BJ (cell line): ENCODE results near the gene AKT2. TPM values are rescaled to one million over a fixed set of nuclear protein-coding genes. Genes with fewer than 3 reads are reported as not detected.

Source experiments
- CTCF ChIA-PET: fragments of 350-600 bp; formaldehyde crosslinking; extraction: SDS; loops from one replicate; lab custom pipeline; 2021; ENCODE audit warnings: antibody characterized with exemption, inconsistent platforms; lab: Yijun Ruan, JAX
- POLR2A ChIA-PET: fragments of 300-600 bp; sonication (Branson Sonifier 250); formaldehyde crosslinking; extraction: SDS; loops from one replicate; lab custom pipeline; 2021; ENCODE audit warnings: antibody characterized with exemption; lab: Charles Lee
- DNase-seq: peaks from one replicate; pipeline ENCODE4 v3.0.0-alpha.2; 2011; ENCODE audit warnings: low read depth
- H3K27me3 ChIP-seq: 2 replicates; pipeline ENCODE4 v1.6.0; 2011; ENCODE audit warnings: low read length; ENCODE audit not compliant: control insufficient read depth, insufficient read depth
- H3K36me3 ChIP-seq: 2 replicates; pipeline ENCODE4 v1.5.1; 2011; ENCODE audit warnings: low read length; ENCODE audit not compliant: control insufficient read depth, insufficient read depth
- H3K4me3 ChIP-seq: 2 replicates; pipeline ENCODE4 v1.5.1; 2011; ENCODE audit warnings: low read depth, mild to moderate bottlenecking, control low read depth, low read length
- polyA plus RNA-seq: library from polyadenylated mRNA; depleted of rRNA; stranded (reverse); fragments of >200 nt; gene quantifications from 2 replicates; pipeline ENCODE4 v1.2.3, GENCODE V29; 2011
- TF ChIP-seq, protein P1 (sequence below): IDR thresholded peaks from 2 replicates; pipeline ENCODE4 v1.5.1; 2011; ENCODE audit warnings: low read depth, mild to moderate bottlenecking, control low read depth, inconsistent platforms, low read length, moderate library complexity; ENCODE audit not compliant: insufficient read depth

Gene AKT2
- polyA plus RNA-seq, 1 experiment, result 162 TPM

DNA sequence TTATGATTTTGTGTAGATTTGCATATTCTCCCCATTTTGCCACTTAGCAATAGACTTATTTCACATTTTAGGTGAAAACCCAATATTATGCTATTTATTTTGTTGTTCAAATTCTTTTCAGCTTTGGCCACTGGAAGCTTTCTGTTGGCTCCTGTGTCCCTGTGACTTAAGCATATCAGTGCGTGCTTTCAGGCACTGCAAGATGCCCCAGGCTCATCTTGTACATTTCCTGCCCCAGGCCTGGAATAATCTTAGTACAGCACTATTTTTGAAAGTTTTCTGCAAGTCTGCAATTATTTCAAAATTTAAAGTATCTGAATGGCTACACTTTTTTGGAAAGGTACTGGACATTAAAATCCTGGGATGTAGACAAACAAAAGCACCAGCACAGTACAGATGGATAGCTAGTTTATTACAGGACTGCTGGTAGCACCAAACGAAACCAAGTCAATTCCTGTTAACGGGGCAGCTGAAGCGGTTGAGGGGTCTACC is 55.2 kb downstream of the AKT2 start:
- H3K4me3 ChIP-seq, result no peak overlapping the region
- ChIA-PET POLR2A (no interaction called here), CTCF (interaction anchor here (1.2 kb wide), 2 partner anchors 9 to 90 kb away, joined by 3 read pairs; no protein-coding TSS in a partner anchor)
- no peak for DNase-seq
- H3K27me3 ChIP-seq, result no peaks in the 10 kb centered on the region
- TF ChIP-seq, protein P1, sequence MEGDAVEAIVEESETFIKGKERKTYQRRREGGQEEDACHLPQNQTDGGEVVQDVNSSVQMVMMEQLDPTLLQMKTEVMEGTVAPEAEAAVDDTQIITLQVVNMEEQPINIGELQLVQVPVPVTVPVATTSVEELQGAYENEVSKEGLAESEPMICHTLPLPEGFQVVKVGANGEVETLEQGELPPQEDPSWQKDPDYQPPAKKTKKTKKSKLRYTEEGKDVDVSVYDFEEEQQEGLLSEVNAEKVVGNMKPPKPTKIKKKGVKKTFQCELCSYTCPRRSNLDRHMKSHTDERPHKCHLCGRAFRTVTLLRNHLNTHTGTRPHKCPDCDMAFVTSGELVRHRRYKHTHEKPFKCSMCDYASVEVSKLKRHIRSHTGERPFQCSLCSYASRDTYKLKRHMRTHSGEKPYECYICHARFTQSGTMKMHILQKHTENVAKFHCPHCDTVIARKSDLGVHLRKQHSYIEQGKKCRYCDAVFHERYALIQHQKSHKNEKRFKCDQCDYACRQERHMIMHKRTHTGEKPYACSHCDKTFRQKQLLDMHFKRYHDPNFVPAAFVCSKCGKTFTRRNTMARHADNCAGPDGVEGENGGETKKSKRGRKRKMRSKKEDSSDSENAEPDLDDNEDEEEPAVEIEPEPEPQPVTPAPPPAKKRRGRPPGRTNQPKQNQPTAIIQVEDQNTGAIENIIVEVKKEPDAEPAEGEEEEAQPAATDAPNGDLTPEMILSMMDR, result no peak
- H3K36me3 ChIP-seq, result peaks cover 7% of the 10 kb centered on the region

DNA sequence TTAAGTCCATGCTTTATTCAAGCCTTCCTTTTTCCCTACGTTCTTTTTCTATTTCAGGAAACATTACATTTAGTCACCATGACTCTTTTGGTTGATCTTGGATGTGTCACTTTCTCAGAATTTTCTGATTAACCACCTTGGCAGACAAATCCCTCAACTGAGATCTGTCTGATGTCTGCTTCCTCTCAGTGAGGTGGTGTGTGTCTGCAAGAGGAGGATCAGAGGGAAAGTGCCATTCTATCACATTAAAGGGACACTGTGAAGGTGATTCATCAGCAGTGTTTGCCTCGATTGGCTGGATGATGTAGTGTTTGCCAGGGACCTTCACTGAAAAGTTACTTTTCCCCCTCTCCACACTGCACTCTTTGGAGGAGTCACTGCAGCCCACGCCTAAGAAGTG is 55.7 kb downstream of the AKT2 start:
- no peak for DNase-seq
- TF ChIP-seq, protein P1, result no peak
- Histone ChIP-seq H3K27me3 (no peaks in the 10 kb centered on the region), H3K36me3 (peaks cover 4% of the 10 kb centered on the region), H3K4me3 (no peak overlapping the region)
- CTCF ChIA-PET, result interaction anchor here (1.2 to 2.9 kb wide), 3 partner anchors 8 to 90 kb away, joined by 3 to 10 read pairs (median 3); no protein-coding TSS in a partner anchor
- POLR2A ChIA-PET, result no interaction called here

DNA sequence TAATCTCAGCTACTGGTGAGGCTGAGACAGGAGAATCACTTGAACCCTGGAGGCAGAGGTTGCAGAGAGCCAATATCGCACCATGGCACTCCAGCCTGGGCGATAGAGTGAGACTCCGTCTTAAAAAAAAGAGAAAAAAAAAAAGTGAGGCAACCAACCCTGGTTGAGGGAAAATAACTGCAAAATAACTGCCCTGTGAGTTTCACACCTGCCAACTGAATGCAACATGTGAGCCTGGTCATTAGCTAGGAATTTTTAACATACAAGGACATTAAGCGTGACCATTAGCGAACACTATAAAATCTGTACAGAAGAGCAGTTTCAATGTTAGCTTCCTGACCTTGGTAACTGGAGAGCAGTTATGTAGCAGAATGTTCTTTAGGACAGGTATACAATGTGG is 56.3 kb downstream of the AKT2 start:
- TF ChIP-seq, protein P1, result no peak
- H3K4me3 ChIP-seq, result no peak overlapping the region
- ChIA-PET CTCF (interaction anchor here (1.1 to 2.9 kb wide), 2 partner anchors 36 to 89 kb away, joined by 3 to 10 read pairs; no protein-coding TSS in a partner anchor), POLR2A (no interaction called here)
- DNase-seq, result no peak
- H3K36me3 ChIP-seq, result peaks cover 4% of the 10 kb centered on the region
- H3K27me3 ChIP-seq, result no peaks in the 10 kb centered on the region

DNA sequence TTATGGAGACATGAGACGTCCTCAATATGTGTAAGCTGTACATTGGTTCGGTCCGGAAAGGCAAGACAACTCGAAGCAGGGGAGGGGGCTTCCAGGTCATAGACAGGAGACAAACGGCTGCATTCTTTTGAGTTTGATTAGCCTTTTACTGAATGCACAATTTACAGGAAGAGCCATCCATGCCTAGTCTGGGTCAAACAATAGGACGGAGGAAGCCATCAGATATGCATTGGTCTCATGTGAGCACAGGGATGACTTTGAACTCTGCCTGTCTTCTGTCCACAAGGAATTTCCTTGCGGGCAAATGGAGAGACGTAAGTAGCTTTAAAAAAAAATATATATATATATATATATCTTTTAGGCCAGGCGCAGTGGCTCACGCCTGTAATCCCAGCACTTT is 56.8 kb downstream of the AKT2 start:
- H3K27me3 ChIP-seq, result no peaks in the 10 kb centered on the region
- H3K4me3 ChIP-seq, result no peak overlapping the region
- CTCF ChIA-PET, result interaction anchor here (0.9 to 2.9 kb wide), 3 partner anchors 11 to 88 kb away, joined by 3 to 10 read pairs (median 3); no protein-coding TSS in a partner anchor
- DNase-seq, result no peak
- peaks cover 2% of the 10 kb centered on the region for H3K36me3 ChIP-seq
- TF ChIP-seq, protein P1, result no peak
- POLR2A ChIA-PET, result interaction anchor here (0.6 kb wide), 1 partner anchor 36 kb away, joined by 3 read pairs; no protein-coding TSS in a partner anchor

DNA sequence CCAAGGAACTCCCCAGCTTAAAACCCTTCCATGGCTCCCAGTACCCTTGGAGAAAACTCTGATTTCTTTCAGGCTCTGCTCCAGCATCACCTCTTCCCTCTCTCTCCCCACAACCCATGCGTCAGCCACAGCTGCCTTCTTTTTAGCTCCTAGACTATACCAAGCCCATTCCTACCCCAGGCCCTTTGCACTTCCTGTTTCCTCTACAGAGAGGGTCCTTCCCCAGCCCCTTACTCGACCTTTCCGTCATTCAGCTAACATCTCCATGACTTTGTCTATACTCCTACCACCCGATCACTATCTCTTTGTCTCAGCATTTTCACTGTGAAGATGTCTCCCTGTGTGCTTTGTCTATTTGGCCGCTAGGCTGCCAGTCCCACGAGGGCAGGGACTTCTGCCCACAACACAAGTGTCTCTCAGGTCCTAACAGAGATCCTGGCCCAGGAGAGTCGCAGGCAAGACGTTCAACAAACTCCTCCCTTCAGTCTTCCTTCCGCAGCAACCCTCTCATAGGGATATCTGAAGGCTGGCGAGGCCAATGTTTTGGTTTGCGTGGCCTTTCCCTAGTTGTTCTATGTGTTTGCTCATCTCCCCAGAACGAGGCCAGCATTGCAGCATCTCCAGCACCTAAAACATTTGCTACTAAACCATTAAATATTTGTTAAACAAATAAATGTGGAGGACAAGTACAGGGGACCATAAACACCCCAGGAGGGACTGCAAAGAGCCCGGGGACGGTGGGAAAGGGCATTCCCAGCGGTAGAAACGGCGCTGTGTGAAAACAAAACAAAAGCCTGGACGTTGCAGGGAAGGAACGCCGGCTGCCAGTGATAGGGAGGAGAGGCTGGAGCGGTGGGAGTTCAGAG is 59.5 kb downstream of the AKT2 start:
- DNase-seq, result no peak
- TF ChIP-seq, protein P1, result no peak
- Histone ChIP-seq H3K4me3 (peak overlapping the region; percentile 32), H3K27me3 (no peaks in the 10 kb centered on the region), H3K36me3 (no peaks in the 10 kb centered on the region)
- CTCF ChIA-PET, result no interaction called here
- POLR2A ChIA-PET, result no interaction called here
